Eye (tissue), 1 donor: ENCODE data around the gene CPED1.
"Not testable (repeated sequence)": the region's sequence is repeated elsewhere in the genome, so short reads cannot be mapped to it uniquely, and the experiment has no call there.

Source experiments
- DNase-seq: peaks from one replicate; pipeline ENCODE4 v3.0.0-alpha.2; 2015

The CPED1 gene

GRCh38 chr7:121020989-121021969 lies 32.8 kb downstream of the CPED1 start:
- DNase-seq = no peak

GRCh38 chr7:121023194-121023593 lies 34.7 kb downstream of the CPED1 start:
- DNase-seq = no peak

- DNase-seq = peak; percentile 59
Observed at GRCh38 chr7:121023683-121024511, 35.4 kb downstream of the CPED1 start.

GRCh38 chr7:121024611-121025010 lies 36.1 kb downstream of the CPED1 start:
- no peak for DNase-seq

GRCh38 chr7:121026159-121026558 lies 37.6 kb downstream of the CPED1 start:
- DNase-seq = no peak

- DNase-seq = no peak
Observed at GRCh38 chr7:121026577-121027111, 38.1 kb downstream of the CPED1 start.

- DNase-seq = no peak
Observed at GRCh38 chr7:121027761-121028669, 39.5 kb downstream of the CPED1 start.

- DNase-seq = no peak
Observed at GRCh38 chr7:121029302-121029701, 40.8 kb downstream of the CPED1 start.

GRCh38 chr7:121030308-121030707 lies 41.8 kb downstream of the CPED1 start:
- no peak for DNase-seq

- DNase-seq = no peak
Observed at GRCh38 chr7:121032645-121033460, 44.3 kb downstream of the CPED1 start.

GRCh38 chr7:121034929-121035328 lies 46.4 kb downstream of the CPED1 start:
- DNase-seq = no peak

- not testable (repeated sequence) for DNase-seq
Observed at GRCh38 chr7:121036776-121037175, 48.3 kb downstream of the CPED1 start.

GRCh38 chr7:121037329-121037728 lies 48.8 kb downstream of the CPED1 start:
- DNase-seq = not testable (repeated sequence)

- no peak for DNase-seq
Observed at GRCh38 chr7:121037957-121038716, 49.6 kb downstream of the CPED1 start.

- no peak for DNase-seq
Observed at GRCh38 chr7:121038717-121039509, 50.4 kb downstream of the CPED1 start.

GRCh38 chr7:121039510-121039822 lies 51.0 kb downstream of the CPED1 start:
- DNase-seq = no peak

GRCh38 chr7:121039994-121040393 lies 51.5 kb downstream of the CPED1 start:
- DNase-seq = no peak

- DNase-seq = no peak
Observed at GRCh38 chr7:121041516-121042148, 53.1 kb downstream of the CPED1 start.

GRCh38 chr7:121042195-121042594 lies 53.7 kb downstream of the CPED1 start:
- no peak for DNase-seq
